GM21786 (cell line): Measurements from ENCODE around the gene ATP1A1.

Experiments
- ATAC-seq: cut with Tn5 transposase; IDR thresholded peaks from one replicate; pipeline ENCODE4 v1.9.1; 2021; ENCODE audit not compliant: unreplicated experiment

Gene ATP1A1

DNA sequence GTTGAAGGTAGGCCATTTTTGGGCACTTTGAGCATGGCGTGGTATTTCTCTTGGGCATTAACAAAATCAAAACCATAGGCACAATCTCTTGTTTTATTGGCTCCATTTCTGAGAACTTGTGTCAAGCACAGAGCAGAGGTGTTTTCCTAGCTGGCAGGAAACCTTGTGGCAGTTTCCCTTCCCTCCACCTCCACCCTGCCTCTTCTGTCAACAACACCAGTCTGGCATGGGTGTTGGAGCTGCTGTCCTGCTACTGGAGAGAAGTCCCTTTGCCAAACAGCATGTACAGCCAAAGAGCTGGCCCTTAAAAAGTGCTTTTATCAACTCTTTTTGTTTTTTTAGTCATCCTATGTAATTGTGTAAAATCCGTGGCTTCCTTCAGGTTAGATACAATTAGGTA is 16.0 kb downstream of the ATP1A1 start:
- no peak for ATAC-seq

DNA sequence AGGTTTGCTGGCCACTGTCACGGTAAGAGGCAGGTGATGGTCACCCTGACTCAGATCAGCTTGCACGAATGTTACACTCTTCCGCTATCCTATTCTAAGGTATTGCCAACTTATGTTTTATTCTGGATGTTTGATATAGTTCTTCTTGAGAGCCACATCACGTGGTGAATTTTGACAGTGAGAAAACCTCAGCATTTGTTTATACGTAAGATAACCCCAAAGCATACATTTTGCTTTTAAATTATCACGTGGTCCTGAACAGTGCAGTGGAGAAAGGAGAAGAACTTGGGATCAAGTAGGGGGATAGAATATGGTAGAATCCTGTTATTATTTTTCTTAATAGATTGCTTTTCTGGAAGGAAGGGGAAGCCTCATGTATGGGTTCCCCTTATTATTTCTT is 16.6 kb downstream of the ATP1A1 start:
- no peak for ATAC-seq

DNA sequence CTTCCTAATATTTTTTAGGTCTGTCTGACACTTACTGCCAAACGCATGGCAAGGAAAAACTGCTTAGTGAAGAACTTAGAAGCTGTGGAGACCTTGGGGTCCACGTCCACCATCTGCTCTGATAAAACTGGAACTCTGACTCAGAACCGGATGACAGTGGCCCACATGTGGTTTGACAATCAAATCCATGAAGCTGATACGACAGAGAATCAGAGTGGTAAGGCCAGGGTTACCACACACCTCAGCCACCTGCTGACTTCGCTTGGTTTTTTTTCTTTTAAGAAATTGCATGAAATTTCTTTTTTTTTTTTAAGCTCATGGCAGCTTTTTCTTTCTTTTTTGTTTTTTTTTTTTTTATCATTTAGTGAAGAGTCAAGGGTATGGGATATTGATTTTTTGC is 17.2 kb downstream of the ATP1A1 start:
- peak; percentile 64 for ATAC-seq

DNA sequence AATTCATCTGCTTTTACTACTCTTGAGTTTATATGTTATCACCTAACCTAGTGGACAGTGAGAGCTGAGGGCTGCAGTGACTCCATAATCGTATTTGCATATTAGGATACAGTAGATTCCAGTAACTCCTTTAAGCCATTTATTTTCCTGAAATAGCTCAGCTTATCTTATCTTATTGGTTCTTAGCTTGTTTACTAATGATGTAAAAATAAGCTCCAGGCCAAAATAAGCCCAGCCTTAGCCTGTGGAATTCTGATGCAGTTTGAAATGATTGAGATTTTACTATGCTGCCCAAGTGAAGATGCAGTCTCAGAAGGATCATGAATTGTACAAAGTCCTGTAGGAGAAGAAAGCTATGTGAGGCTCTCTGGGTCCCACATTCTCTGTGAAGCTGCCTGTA is 18.1 kb downstream of the ATP1A1 start:
- no peak for ATAC-seq

DNA sequence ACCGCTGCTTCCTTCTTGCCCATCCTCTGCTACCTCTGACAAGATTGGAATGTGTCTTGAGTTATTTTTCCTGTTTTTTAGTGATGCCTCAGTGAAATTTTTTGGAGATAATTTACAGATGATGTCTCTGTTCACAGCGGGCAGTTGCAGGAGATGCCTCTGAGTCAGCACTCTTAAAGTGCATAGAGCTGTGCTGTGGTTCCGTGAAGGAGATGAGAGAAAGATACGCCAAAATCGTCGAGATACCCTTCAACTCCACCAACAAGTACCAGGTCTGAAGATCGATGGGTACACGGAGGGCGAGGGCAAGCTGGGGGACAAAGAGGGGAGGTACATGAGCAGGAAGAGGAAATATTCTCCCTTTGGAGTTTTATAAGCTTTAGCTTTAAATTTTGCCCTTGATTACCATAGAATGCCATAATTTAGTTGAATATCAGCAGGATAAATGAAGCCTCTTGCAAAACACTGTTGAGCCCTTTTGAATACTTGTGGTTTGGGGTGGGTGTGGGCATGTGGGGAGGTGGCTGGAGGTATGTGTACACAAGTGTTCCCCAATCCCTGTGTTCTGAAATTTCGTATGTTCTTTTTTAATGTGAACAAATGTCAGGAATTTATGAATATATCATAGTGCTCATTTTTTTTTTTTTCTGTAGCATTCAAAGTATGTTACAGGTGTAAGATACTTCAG is 19.8 kb downstream of the ATP1A1 start:
- ATAC-seq: no peak

DNA sequence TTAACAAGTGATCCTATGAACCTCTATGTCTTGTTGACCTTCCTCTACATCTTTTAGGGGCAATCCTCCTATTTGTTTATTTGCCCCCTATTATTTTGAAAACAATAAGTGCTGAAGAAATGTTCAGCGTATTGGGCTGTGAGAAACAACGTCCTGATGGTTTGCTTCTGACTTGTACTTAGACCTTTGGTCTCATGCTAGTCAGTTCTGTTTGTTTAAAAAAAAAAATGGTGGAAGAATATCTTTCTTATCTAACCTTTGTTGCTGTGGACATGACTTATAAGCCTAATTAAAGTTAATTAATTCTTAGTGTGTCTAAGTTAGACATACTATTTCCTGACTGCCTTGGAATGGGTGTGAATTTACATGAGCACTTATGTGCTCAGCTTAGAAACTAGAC is 20.7 kb downstream of the ATP1A1 start:
- no peak for ATAC-seq

DNA sequence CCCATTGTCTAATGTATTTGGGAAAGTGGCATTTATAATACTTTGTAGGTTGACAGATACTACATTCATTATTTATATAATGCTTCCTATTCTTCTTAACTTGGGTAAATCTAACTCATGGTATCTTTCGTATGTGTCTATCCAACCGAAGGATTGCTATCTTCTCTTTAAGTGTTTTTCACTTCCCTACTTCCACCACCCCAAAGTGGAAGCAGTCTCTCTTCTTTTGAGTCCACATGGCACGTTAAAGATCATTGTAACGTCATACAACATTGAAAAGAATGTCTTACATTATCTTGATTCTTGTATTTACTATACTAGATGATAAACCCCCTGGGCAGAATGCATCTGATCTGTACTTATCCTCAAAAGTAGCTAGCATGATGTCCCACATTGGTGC is 21.2 kb downstream of the ATP1A1 start:
- ATAC-seq: no peak

DNA sequence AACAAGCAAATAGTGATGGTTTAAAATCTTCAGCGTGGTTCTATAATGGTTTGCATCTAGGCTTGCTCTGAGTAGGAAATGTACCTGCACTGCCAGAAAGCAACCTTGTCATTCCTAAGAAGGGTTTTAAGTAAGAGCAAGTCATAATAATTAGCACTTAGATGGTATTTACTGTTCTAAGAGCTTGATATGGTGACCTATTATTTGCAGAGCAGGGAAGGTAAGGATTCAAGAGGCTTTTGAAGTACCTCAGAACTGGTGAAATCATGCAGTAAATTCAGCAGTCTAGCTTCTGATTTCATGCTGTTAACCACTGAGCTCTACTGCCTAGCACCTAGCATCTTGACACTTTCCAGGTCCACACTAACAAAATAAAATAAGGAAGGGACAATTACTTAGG is 23.7 kb downstream of the ATP1A1 start:
- ATAC-seq: no peak

DNA sequence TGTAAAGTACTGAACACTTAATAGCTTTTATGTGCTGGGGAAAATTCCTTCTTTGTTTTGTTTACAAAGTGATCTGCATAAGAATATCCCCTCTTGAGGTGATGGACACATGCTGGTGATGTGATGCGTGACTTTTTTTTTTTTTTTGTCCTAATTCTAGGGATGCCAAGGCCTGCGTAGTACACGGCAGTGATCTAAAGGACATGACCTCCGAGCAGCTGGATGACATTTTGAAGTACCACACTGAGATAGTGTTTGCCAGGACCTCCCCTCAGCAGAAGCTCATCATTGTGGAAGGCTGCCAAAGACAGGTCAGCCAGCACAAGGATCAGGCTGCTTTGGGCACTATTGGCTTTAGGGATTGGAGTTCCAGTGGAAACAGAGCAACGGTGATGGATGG is 24.7 kb downstream of the ATP1A1 start:
- ATAC-seq: no peak

DNA sequence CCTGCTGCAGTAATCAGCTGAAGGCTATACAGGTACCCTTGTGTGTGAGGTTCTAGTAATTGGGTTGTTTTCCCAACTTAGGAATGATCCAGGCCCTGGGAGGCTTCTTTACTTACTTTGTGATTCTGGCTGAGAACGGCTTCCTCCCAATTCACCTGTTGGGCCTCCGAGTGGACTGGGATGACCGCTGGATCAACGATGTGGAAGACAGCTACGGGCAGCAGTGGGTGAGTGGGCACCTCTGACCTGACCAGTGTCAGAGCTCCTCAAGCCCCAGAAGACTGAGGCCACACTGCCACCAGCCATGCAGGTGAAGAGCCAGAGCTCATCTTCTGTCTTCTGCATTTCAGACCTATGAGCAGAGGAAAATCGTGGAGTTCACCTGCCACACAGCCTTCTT is 27.7 kb downstream of the ATP1A1 start:
- no peak for ATAC-seq

DNA sequence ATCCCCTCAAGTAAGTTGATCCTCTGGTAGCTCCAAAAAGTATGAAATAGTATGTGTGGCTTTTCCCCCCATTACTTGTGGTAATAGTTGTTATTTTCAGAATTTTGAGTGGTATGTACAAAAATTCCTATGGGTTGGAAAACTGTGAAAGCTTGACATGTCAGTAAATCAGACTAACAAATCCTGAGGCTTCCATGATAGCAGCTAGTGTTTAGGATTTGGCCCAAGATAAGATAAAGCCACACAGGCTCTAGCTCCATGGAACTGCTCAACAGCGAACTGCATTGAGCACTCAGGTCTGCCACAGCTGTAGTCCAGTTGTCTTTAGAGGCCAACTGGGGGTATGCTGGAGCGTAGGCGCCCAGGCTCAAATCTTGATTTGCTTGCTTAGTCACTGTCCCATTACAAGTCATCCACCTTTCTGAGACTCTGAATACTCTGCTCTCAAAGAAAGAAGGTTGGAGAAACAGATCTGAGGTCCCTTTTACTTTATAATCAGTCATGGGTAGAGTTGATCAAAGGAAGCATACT is 28.7 kb downstream of the ATP1A1 start:
- ATAC-seq: no peak

DNA sequence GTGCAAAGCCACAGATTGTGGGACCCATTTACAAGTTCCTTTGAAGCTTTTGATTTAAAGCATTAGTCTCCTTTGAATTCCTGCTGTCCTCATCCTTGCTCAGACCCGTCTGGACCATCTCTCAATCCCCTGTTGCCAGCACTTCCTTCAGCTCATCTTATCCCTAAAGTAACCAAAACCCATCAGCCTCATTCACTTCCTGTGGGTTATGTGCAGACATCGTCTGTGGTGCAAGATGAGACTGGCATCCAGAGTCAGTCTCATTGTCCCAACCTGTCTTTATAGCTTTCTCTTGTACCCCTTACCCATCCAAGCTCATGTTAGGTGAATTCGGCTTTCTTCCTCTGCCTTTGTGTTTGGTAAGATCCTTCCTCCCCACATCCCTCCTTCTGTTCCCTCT is 29.3 kb downstream of the ATP1A1 start:
- no peak for ATAC-seq

DNA sequence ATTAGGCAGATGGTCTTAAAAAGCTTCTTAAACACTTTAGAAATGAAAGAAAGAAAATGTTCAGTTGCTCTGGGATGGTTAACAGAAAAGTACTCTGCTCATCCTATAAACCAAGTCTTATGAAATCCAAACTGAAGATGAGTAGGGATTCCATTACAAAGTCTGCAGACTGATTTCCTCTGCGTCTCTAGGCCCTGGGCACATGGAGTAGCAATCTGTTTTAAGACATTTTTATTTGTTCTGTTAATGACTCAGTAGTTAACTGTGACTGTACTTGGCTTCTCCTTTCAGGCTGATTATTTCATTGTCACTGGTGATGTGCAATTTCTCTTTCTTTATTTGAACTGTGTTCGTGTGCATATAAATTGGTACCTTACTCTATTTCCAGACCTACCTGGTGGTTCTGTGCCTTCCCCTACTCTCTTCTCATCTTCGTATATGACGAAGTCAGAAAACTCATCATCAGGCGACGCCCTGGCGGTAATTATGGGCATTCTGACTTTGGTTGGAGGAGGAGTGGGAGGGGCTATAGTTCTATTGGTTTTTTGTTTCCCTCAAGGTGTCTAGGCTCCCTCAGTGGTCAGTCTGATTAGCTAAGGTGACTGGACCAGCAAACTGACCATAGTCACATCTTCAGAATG is 30.6 kb downstream of the ATP1A1 start:
- no peak for ATAC-seq

DNA sequence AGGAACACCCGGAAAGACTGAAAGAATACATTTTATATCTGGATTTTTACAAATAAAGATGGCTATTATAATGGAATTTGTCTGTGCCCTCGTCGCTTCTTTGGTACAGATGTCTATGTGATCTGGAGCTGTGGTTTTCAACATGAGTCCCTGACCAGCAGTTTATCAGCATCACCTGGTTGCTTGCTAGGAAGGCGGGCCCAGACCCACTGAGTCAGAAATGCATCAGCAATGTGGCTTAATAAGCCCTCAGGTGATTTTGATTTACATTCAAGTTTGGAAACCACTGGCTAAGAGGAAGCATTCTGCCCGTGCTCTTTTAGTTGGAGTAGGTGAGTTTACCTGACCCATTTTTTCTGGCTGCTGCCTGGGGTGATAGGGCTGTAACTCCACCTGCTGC is 31.7 kb downstream of the ATP1A1 start:
- ATAC-seq: no peak

DNA sequence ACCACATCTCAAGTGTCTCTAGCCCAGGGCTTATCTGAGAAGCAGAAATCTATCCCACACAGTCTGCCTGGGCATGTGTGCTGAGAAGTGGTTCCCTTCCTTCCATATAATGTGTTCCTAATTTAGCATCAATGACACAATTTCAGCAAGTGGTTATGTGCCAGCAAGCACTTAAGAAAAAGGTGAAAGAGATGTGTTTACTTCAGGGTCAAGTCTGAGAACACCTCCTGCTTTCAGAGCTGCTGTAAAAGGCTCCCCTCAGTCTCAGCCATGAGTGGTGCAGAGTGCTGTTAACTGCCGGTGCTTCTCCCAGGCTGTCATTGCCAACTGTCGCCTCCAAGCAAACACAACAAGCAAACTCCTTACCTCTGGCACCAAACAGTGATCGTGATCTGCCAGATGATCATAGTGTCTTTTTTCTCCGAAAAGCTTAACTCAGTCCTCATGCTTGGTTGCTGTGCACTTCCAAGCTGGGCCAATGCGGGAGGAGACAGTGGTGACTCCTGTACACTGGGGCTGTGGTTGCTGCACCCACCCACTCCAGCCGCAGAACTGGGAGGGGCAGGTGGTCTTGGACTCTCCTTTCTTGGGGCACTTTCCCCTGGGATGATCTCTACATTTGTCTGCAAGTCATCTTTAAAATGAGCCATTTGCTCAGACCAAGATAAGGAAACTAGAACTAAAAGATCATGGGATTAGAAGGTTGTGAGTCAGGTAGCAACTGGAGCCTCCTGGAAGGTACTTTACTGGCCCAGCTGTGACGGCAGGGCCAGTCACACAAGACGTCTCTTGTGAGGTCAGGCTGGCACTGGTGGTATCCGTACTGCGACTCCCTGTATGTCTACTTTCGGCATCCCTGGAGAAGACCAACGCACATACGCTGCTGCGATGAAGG is 32.4 kb downstream of the ATP1A1 start:
- no peak for ATAC-seq

DNA sequence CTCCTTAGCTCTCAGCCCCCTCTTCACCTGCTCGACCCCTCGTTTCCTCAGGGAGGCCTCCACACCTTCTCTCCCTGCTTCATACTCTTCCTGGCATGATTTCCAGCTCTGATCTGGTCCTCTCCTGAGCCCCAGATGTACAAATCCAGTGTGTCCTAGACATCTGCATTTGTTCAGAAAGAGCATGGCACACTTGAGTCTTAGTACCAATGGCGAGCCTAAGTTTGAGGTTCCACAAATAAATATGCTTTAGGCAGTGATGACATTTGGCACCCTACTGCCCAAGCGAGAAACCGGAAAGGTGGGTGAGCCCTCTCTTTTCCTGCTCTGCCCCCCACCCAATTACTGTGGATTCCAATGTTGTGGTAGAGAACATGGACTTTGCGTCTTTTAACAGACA is 34.0 kb downstream of the ATP1A1 start:
- ATAC-seq: no peak

DNA sequence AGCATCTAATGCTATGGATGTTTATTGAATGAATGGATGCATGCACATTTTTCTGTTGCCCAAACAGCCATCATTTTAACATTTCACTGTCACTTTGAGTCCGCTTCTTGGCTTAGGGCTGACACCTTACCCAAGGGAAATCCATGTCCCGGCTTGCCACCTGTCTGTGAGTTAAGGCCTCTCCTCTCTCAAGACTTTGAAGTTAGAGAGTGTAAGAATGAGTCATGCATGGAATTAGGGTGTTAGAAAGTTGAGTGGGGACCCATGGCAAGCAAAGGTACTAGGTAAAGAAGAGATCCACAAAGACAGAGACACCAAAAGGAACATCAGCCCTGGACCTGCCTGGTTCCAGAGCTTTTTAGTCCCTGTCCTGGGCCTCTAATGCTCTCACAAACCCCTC is 35.1 kb downstream of the ATP1A1 start:
- ATAC-seq: no peak

DNA sequence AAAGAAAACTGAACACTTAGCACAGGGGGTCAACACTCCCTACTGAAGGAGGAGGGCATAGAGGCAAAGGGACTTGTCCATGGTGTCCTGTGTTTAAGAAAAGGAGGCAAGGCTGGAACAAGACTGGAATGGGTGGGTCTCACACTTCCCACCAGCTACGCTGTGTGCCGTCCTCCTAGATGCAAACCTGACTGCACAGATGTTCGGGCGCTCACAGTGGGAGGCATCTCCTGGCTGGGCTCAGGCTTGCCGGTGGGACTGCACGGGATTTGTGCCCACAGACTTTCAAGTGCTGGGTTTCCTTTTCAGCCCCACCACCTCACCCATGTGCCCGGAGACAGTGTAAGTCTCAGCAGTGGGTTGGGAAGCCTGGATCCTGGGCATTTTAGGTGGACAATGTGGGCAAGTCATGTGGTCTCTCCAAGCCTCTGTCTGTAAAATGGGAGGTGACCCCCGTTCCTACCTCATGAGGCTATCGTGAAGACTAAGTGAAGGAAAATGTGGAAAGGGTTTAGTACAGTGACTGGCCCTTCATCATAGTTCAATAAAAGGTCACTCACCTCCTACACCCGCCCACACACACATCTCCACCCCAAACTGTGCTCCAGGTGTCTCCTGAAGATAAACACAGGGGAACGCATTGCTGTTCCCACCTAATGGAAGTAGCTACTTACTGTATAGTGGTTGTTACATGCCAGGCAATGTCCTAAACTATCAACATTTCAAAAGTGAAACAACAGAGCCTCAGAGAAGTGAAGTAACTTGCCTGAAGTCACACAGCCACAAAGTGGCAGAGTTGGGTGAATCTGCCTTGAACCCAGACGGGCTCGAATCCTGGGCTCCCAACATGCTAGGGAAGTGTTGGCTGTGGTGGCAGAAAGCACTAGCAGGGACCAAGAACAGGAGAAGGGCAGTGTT is 36.0 kb downstream of the ATP1A1 start:
- ATAC-seq: no peak

DNA sequence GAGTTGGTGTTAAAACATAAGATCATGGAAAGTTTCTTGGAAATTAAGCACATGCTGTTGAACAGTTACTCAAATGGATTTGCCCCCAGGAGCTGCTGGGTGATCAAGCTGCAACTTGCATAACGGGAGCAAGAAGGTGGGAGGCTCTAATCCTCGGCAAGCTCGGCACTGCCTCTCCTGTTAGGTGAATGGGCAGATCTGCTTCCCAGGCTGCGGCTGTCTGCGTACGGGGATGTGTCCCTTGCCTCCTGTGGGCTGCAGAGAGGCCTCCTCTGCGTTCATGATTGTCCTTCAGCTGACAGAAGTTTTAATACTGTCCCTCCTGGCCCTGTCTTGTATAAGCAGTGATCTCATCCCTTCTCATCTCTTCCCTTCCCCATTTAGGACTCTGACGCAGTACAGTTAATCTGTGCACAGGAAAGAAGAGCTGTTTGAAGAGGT is 36.7 kb downstream of the ATP1A1 start:
- no peak for ATAC-seq

DNA sequence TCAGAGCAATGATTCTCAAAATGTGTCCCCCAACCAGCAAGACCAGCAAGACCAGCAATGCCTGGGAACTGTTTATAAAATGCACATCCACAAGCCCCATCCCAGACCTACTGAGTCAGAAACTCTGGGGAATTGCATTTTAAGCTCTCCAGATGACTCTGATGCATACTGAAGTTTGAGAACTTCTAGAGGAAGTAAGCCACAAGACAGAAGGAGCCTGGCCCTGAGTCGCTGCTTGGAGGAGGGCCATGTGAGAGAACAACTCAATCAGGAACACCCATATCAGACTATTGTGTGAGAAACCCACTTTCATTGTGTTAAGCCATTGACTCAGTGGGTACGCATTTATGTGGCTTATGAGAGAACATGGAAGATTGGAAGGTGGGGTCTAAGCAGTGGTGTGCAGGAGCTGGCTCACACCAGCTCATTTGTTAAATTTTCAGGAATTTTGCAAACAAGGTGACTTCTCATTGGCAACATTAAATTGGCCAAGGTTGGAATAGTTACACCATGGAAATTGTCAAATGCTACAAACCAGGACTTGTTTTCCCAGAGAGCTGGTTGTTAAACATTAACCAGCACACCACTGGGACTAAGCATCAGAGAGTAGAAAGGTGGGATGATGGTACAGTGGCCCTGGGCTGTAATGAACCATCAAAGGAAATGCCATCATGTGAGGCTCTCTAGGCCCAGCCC is 38.9 kb downstream of the ATP1A1 start:
- ATAC-seq: no peak
